HG03060 (cell line): ENCODE results near the gene ZBTB40.

Source experiments
- ATAC-seq: cut with Tn5 transposase; IDR thresholded peaks from one replicate; pipeline ENCODE4 v1.9.1; 2021; ENCODE audit warnings: low read depth, moderate number of reproducible peaks; ENCODE audit not compliant: unreplicated experiment

Gene ZBTB40

DNA sequence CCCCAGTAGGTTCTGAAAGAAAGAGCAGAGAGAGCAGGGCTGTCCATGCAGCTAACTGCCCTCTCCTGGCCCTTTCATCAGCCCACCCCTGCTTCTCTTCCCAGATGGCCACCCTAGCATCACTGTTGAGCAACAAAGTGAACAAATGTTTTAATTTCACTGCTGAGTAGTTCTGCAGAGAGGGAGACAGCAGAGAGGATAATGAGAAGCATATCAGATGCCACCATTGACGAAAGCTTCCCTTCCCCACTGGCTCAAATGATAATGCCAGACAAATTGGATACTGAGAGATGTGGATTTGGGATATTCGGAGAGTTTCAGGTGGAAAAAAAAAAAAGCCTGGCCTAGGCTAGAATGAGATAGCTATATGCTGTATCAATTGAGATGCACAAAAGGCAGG is 46.8 kb downstream of the ZBTB40 start:
- ATAC-seq = no peak

GRCh38 chr1:22500058-22500457 is 48.4 kb downstream of the ZBTB40 start:
- no peak for ATAC-seq

DNA sequence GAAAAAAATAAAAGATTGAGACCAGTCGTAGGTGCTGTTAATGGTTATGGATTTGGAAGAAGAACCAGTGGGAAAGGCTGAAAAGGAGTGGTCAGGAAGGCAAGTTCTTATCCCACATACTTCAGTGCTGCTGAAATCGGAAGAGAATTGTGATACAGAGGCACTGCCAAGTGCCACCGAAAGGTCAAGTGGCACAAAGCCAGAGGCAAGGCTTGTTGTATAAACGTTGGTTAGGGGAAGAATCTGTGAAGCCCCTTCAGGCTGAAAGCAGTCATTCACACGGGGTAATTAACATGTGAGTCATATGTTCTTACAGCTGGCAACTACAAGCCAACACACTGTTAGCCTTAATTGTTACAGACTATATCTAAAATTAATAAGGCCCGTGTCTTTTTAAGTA is 48.8 kb downstream of the ZBTB40 start:
- no peak for ATAC-seq

- no peak for ATAC-seq
Measured at GRCh38 chr1:22502202-22502601, 50.6 kb downstream of the ZBTB40 start.

- no peak for ATAC-seq
Measured at GRCh38 chr1:22503721-22504410, 52.2 kb downstream of the ZBTB40 start.

DNA sequence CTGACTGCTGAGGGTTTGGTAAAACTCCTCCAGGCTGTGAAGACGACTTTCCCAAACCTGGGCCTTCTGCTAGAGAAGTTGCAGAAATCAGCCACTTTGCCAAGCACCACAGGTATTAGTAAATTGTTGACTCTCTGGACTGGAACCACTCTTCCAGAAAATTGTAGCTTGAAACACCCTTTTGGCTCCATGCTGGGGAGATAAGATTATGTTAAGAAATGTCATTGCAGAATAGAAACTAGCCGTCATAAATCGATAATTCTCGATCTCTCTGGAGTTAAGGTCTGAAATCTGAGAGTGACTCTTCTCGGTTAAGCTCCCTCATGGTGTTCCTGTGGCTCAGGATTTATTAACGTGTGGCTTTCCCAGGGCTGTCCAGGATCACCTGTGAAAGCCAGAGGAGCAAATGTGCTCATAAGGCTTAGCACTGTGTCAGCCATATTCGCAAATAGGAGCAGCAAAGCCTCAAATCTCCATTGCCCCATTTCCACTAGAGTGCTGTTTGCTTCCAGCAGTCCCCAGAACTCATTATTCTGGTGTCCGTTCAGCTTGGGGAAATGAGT is 54.6 kb downstream of the ZBTB40 start:
- no peak for ATAC-seq

DNA sequence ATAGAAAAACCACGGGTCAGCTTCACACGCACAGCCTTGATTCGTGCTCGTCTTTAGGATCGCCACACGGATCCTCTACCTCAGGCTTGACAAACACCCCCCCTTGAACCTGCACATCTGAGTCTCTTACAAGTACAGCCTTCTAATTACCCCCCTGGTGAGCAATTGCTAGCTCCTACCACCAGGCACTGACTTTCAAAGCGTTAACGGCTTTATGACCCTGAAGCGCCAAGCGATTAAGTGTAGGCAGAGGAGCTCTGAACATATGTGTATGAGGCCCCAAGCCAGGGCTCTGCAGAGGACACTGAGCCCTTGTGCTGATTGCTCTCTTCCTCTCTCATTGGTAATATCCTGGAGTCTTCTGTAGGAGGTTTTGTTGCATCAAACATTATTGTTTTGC is 55.9 kb downstream of the ZBTB40 start:
- no peak for ATAC-seq

DNA sequence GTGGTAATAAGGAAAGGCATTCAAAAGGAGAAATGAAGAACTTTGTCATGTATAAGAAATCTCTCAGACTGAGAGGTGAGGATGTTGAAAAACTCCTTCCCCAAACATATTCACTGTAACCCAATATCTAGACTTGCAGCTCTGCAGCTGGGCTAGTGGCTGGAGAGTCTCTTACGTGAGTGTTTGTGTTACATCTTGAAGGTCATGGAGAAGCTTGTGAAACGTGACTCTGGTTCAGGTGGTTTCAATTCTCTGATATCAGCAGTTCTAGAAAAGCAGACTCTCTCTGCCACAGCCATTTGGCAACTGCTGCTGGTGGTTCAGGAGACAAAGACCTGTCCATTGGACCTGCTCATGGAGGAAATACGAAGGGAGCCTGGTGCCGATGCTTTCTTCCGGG is 56.7 kb downstream of the ZBTB40 start:
- ATAC-seq = no peak

DNA sequence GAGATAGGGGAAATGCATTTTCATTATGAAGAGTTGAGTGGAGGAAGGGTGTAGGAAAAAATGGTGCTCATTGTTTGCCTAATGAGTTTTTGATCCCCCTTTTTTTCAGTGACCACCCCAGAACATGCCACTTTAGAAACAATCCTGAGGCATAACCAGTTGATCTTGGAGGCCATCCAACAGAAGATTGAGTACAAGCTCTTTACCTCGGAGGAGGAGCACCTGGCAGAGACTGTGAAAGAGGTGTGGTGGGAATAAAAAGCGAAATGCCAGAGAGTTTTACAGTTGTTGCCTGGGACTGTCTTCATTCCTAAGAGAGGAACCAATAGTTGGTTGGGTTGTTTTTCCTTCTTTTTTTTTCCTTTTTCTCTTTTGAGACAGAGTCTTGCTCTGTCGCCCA is 57.3 kb downstream of the ZBTB40 start:
- ATAC-seq = no peak

- ATAC-seq = no peak
Measured at GRCh38 chr1:22509815-22510214, 58.2 kb downstream of the ZBTB40 start.

DNA sequence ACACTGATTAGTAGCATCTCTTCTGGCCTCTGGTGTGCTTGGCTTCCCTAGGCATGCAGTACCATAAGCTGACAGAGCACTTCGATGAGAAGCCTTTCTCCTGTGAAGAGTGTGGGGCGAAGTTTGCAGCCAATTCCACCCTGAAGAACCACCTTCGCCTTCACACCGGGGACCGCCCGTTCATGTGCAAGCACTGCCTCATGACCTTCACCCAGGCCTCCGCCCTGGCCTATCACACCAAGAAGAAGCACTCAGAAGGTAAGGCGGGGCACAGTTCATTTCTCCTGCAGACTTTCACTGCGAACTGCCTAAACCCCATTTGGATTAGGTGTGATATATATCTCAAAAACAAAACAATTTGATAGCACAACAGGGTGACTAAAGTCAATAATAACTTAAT is 61.2 kb downstream of the ZBTB40 start:
- no peak for ATAC-seq

- no peak for ATAC-seq
Measured at GRCh38 chr1:22516906-22517571, 65.4 kb downstream of the ZBTB40 start.

- ATAC-seq = no peak
Measured at GRCh38 chr1:22517956-22518355, 66.3 kb downstream of the ZBTB40 start.

DNA sequence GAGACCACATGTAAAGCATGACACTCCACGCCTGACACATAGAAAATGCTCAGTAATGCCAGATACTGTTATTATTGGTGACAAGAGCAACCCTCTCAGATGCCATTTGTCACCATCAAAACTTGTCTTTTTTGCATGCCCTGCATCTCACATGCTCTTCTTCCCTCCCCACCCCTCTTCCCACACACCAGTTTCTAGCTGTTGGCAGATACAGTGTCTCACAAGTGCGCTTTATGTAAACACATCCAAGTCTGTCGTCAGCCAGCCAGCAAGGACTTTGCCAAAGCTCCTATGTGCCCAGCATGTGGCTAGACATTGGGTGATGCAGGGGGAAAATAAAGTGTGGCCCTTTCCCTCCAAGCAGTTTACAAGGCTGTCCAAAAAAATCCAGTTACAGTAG is 66.7 kb downstream of the ZBTB40 start:
- ATAC-seq = no peak

- ATAC-seq = no peak
Measured at GRCh38 chr1:22520871-22521270, 69.2 kb downstream of the ZBTB40 start.

DNA sequence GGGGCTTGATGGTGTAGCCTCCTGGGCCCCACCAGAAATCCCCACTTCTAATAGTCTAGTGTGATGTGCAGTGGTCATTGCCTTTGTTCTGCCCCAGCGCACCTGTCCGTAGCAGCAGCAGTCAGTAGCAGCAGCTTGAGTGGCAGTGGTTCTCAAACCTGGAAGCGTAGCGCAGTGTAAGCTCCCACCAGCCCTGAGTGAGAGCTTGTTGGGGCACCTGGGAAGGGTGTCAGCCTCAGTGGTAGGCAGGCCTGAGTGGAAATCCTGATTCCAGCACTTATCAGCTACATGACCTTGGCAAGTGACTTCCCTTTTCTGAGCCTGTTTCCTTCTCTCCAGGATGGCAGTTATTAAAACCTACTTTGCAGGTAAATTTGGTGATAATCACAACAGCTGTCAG is 70.0 kb downstream of the ZBTB40 start:
- ATAC-seq = no peak

DNA sequence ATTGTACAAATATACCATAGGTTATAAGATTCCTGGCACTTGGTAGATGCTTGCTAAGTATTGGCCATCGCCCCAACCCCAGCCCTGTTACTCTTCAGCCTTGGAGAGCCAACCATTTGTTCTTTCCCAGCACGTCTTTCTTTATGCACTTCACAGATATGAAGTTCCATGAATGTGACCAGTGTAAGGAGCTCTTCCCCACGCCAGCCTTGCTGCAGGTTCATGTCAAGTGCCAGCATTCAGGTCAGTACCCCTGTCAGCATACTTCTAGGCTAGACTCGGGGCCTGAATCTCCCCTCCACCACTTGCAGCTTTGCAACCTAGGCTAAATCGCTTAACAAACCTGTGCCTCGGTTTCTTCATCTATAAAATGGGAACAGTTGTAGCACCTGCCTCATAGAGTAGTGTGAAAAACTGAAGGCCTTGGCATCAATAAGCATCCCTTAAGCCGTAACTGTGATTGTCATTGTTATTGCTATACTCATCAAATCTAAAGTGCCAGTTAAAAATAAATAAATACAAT is 70.6 kb downstream of the ZBTB40 start:
- ATAC-seq = no peak

DNA sequence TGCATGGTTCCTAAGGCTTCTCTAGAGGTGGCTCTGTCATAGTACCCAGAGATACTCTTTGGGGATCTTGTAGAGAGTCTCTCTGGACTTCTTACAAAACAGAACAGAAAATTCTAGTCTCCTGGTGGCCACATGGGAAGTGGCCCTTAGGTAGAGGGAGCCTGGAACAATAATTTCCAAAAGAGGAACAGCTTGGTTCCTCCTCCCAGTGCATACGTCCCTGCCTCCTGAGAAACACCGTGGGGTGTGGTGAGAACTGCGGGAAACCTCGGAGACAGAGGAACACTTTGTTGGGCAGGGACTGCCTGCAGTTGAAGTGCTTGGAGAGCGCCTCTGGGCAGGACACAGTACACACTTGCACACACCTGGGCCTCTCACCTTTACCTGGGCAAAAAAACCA is 72.8 kb downstream of the ZBTB40 start:
- no peak for ATAC-seq

DNA sequence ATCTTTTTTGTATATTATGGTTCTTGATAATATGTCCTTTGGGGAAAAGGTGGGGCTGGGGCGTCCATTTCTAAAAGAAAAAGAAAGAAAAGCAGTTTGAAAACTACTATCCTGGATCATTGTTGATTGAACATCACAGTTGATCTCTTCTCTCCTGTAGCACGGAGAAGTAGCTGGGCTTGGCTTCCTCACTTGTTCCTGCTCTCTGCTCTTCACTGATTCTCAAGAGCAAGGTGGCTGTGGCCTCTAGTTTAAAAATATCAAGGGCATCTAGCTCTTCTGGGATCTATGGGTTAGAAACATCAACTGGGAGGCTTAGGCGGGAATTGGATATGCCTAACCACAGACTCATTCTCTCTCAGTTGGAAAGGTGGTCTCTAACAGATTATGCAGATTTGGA is 73.6 kb downstream of the ZBTB40 start:
- ATAC-seq = no peak

- ATAC-seq = no peak
Measured at GRCh38 chr1:22525646-22526045, 74.0 kb downstream of the ZBTB40 start.

DNA sequence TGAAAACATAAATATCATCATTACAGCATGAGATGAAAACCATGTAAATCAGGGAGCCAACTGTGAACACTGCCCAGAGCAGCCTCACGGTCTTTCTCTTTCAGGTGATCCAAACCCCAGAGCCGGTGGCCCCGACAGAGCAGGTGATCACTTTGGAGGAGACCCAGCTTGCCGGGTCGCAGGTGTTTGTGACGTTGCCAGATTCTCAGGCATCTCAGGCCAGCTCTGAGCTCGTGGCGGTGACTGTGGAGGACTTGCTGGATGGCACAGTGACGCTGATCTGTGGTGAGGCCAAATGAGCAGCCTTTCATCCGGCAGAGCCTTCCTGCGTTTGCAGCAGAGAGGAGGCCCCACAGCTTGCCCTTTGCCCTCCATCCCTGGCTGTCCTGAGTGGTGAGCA is 74.4 kb downstream of the ZBTB40 start:
- no peak for ATAC-seq

GRCh38 chr1:22526677-22527076 is 75.0 kb downstream of the ZBTB40 start:
- ATAC-seq = no peak
